Uterus (tissue), 4 donors: ENCODE measurements around the gene POLD3. TPM values are rescaled to one million over a fixed set of nuclear protein-coding genes. Genes with fewer than 3 reads are reported as not detected.
"Not testable (repeated sequence)": the region's sequence is repeated elsewhere in the genome, so short reads cannot be mapped to it uniquely, and the experiment has no call there.

ENCODE experiments used
- DNase-seq, 2 donors: peaks; one replicate each; pipeline ENCODE4 v3.0.0-alpha.2; 2019 to 2020
- H3K27ac ChIP-seq, 2 donors: fragments of 200-600 bp; sonication (generic); 1 replicate in 1 of 2; 2 replicates in 1 of 2; pipeline ENCODE4 v1.5.1; 2016 to 2018
- H3K27me3 ChIP-seq, 2 donors: fragments of 200-600 bp; sonication (generic); one replicate each; pipeline ENCODE4 v1.5.1; 2018 to 2019; ENCODE audit warnings: control low read depth in 1 of 2
- H3K36me3 ChIP-seq, 2 donors: fragments of 200-600 bp; sonication (generic); one replicate each; pipeline ENCODE4 v1.5.1; 2019; ENCODE audit warnings: control low read depth in 1 of 2
- H3K4me1 ChIP-seq, 2 donors: fragments of 200-600 bp; sonication (generic); one replicate each; pipeline ENCODE4 v1.5.1; 2018 to 2019; ENCODE audit warnings: control low read depth in 1 of 2
- H3K4me3 ChIP-seq, 2 donors: fragments of 200-600 bp; sonication (generic); 1 replicate in 1 of 2; 2 replicates in 1 of 2; pipeline ENCODE4 v1.5.1; 2018 to 2019; ENCODE audit warnings: mild to moderate bottlenecking in 1 of 2
- H3K9me3 ChIP-seq, 2 donors: fragments of 200-600 bp; sonication (generic); one replicate each; pipeline ENCODE4 v1.5.1; 2019; ENCODE audit warnings: control low read depth in 1 of 2
- POLR2A ChIP-seq, 2 donors: fragments of 450-650 bp; IDR thresholded peaks; one replicate each; pipeline ENCODE4 v1.6.1; 2016; ENCODE audit warnings: antibody characterized with exemption in 2 of 2, mild to moderate bottlenecking in 1 of 2, moderate library complexity in 1 of 2
- intact Hi-C: fragments of 100-400 bp; cut with DNase I; formaldehyde crosslinking; loops from one replicate; pipeline ENCODE4 v1.15.1; 2023; ENCODE audit warnings: low total_unique reads
- total RNA-seq, 4 donors: library from RNA; depleted of rRNA in 3 of 4; stranded (reverse); fragments of >200 nt in 3 of 4; gene quantifications; one replicate each; pipeline versions ENCODE4 v1.1.0 to v1.2.4, GENCODE V29; 2014 to 2023
- TF ChIP-seq, protein P1 (sequence below), 4 experiments: fragments of 200-600 bp in 2 of 4; fragments of 450-650 bp in 2 of 4; sonication (generic) in 2 of 4; IDR thresholded peaks; one replicate each; pipeline ENCODE4 v1.5.1; 2016 to 2019; ENCODE audit warnings: antibody characterized with exemption in 4 of 4, mild to moderate bottlenecking in 2 of 4, moderate library complexity in 1 of 4
- donor health status: DM: yes; HTN: yes; CAD: no.

POLD3 gene
- total RNA-seq, 4 donors from 2014 or later, result 10.3 to 32.1 (median 21.3) TPM

DNA sequence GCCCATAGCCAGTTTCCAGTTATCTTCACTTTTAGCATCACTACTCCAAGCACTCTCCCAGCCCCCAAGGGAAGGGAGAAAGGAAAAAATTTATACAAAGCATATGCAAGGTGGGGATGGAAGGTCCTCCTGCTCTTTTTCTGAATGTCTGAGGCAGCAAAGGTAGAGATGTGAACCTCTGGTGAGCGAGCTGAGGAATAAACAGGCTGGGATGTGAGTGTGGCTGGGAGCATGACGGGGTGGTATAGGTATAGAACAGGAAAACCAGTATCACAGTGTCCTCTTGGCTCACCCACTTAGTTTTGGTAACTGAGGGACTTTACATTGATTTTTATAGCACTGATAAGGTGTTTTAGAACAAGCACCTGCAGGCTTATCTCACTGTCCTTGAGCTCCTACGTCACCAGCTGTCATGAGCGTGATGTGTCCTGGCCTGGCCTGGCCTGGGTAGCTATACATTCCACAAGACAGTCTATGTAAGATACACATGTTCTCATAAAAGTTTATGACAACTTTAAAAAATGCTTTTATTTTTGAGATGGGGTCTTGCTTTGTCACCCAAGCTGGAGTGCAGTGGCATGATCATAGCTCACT, 10.3 kb upstream of the POLD3 start:
- Histone ChIP-seq H3K4me1 (no peaks in the 10 kb centered on the region), H3K27ac (no peak overlapping the region), H3K36me3 (no peaks in the 10 kb centered on the region), H3K9me3 (no peaks in the 10 kb centered on the region), H3K4me3 (no peak overlapping the region), H3K27me3 (no peaks in the 10 kb centered on the region)
- no peak for TF ChIP-seq POLR2A (IDR thresholded peaks at IDR 0.05)
- TF ChIP-seq, protein P1, sequence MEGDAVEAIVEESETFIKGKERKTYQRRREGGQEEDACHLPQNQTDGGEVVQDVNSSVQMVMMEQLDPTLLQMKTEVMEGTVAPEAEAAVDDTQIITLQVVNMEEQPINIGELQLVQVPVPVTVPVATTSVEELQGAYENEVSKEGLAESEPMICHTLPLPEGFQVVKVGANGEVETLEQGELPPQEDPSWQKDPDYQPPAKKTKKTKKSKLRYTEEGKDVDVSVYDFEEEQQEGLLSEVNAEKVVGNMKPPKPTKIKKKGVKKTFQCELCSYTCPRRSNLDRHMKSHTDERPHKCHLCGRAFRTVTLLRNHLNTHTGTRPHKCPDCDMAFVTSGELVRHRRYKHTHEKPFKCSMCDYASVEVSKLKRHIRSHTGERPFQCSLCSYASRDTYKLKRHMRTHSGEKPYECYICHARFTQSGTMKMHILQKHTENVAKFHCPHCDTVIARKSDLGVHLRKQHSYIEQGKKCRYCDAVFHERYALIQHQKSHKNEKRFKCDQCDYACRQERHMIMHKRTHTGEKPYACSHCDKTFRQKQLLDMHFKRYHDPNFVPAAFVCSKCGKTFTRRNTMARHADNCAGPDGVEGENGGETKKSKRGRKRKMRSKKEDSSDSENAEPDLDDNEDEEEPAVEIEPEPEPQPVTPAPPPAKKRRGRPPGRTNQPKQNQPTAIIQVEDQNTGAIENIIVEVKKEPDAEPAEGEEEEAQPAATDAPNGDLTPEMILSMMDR (IDR thresholded peaks at IDR 0.05), result no peak
- DNase-seq, result no peak
- intact Hi-C loops, result no loop called here

GRCh38 chr11:74583024-74583624, 9.3 kb upstream of the POLD3 start:
- Histone ChIP-seq H3K36me3 (no peaks in the 10 kb centered on the region), H3K27me3 (no peaks in the 10 kb centered on the region), H3K4me3 (no peak overlapping the region), H3K9me3 (no peaks in the 10 kb centered on the region), H3K27ac (no peak overlapping the region), H3K4me1 (no peaks in the 10 kb centered on the region)
- intact Hi-C loops, result no loop called here
- DNase-seq, result no peak
- TF ChIP-seq, protein P1 (IDR thresholded peaks at IDR 0.05), result no peak
- TF ChIP-seq POLR2A (IDR thresholded peaks at IDR 0.05), result no peak

DNA sequence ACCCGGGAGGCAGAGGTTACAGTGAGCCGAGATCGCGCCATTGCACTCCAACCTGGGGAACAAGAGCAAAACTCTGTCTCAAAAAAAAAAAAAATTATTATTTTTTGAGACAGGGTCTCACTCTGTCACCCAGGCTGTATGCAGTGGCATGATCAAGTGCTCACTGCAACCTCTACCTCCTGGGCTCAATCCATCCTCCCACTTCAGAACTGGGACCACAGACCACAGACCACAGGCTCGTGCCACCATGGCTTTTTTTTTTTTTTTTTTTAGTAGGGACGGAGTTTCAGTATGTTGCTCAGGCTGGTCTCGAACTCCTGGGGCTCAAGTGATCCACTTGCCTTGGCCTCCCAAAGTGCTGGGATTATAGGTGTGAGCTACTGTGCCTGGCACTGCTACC, 1.9 kb upstream of the POLD3 start:
- H3K27me3 ChIP-seq, H3K4me1 ChIP-seq, intact Hi-C loops, DNase-seq, H3K27ac ChIP-seq, H3K4me3 ChIP-seq, H3K36me3 ChIP-seq, H3K9me3 ChIP-seq: not testable (repeated sequence)

- peak overlapping the region; percentile 70 to 92 for H3K4me3 ChIP-seq
- TF ChIP-seq POLR2A (IDR thresholded peaks at IDR 0.05), result no peak
- TF ChIP-seq, protein P1 (IDR thresholded peaks at IDR 0.05), result no peak
- H3K4me1 ChIP-seq, result peaks cover 0 to 5% of the 10 kb centered on the region in 2 donors
- H3K9me3 ChIP-seq, result no peaks in the 10 kb centered on the region
- intact Hi-C loops, result no loop called here
- no peak for DNase-seq
- peak overlapping the region; percentile 58 to 81 for H3K27ac ChIP-seq
- no peaks in the 10 kb centered on the region for H3K36me3 ChIP-seq
- H3K27me3 ChIP-seq, result no peaks in the 10 kb centered on the region
Observed at GRCh38 chr11:74592063-74592440, 330 bp upstream of the POLD3 start.

DNA sequence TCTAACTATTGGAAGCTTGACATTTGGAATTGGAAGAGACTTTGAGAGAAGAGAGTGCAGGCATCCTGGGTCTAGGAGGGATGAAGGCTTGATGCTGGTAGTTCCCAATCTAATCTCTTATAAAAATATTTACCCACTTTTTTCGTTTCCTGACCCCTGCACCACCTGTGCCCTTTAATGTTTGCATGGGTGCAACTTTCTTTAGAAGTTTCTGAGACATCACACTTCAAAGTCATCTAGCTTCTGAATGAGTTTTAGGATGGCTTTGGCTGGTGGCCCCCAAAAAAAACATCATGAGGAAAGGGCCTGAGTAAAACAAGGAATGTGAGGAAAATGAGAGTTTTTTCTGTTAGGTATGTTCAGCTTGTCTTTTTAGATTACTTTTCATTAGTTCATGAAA, 1.1 kb downstream of the POLD3 start:
- TF ChIP-seq POLR2A (IDR thresholded peaks at IDR 0.05), result no peak
- TF ChIP-seq, protein P1 (IDR thresholded peaks at IDR 0.05), result no peak
- DNase-seq, result no peak
- Histone ChIP-seq H3K27me3 (no peaks in the 10 kb centered on the region), H3K4me1 (peaks cover 0 to 5% of the 10 kb centered on the region in 2 donors), H3K36me3 (no peaks in the 10 kb centered on the region), H3K4me3 (peak overlapping the region; percentile 70 to 92), H3K27ac (peak overlapping the region; percentile 58 to 81), H3K9me3 (no peaks in the 10 kb centered on the region)
- intact Hi-C loops, result no loop called here
